Left ventricle myocardium inferior (tissue), 1 donor: Measurements from ENCODE around the gene GDPD4. TPM values are rescaled to one million over a fixed set of nuclear protein-coding genes. Genes with fewer than 3 reads are reported as not detected.

ENCODE experiments used
- DNase-seq: peaks from one replicate; pipeline ENCODE4 v3.0.0-alpha.2; 2020
- H3K27ac ChIP-seq: fragments of 200-600 bp; replicated peaks from 2 replicates; pipeline ENCODE4 v1.8.0; 2021
- H3K27me3 ChIP-seq: fragments of 200-600 bp; 2 replicates; pipeline ENCODE4 v1.8.0; 2021; ENCODE audit warnings: low read depth
- H3K36me3 ChIP-seq: fragments of 200-600 bp; 2 replicates; pipeline ENCODE4 v1.8.0; 2021
- H3K4me1 ChIP-seq: fragments of 200-600 bp; 2 replicates; pipeline ENCODE4 v1.8.0; 2021
- H3K4me3 ChIP-seq: fragments of 200-600 bp; 2 replicates; pipeline ENCODE4 v1.8.0; 2021; ENCODE audit warnings: mild to moderate bottlenecking, moderate library complexity
- H3K9me3 ChIP-seq: fragments of 200-600 bp; replicated peaks from 2 replicates; pipeline ENCODE4 v1.8.0; 2021
- intact Hi-C: fragments of 100-400 bp; cut with micrococcal nuclease; formaldehyde crosslinking; loops from one replicate; pipeline ENCODE4 v1.11.0; 2022
- total RNA-seq: library from RNA; stranded (reverse); fragmentation: NEBNext Ultra II Directional; extraction: Animal tissue kit (Norgen Biotek cat#: 25700); gene quantifications from one replicate; pipeline ENCODE4 v1.2.1, GENCODE V29; 2021
- TF ChIP-seq, protein P1 (sequence below): fragments of 200-600 bp; IDR thresholded peaks from 2 replicates; pipeline ENCODE4 v1.8.0; 2021; ENCODE audit warnings: antibody characterized with exemption, mild to moderate bottlenecking, borderline replicate concordance
- donor health status: DM: no; HTN: yes; CAD: no; lungs with severe emphysema.

GDPD4 gene
- total RNA-seq, 1 donor from 2014 or later: not detected

DNA sequence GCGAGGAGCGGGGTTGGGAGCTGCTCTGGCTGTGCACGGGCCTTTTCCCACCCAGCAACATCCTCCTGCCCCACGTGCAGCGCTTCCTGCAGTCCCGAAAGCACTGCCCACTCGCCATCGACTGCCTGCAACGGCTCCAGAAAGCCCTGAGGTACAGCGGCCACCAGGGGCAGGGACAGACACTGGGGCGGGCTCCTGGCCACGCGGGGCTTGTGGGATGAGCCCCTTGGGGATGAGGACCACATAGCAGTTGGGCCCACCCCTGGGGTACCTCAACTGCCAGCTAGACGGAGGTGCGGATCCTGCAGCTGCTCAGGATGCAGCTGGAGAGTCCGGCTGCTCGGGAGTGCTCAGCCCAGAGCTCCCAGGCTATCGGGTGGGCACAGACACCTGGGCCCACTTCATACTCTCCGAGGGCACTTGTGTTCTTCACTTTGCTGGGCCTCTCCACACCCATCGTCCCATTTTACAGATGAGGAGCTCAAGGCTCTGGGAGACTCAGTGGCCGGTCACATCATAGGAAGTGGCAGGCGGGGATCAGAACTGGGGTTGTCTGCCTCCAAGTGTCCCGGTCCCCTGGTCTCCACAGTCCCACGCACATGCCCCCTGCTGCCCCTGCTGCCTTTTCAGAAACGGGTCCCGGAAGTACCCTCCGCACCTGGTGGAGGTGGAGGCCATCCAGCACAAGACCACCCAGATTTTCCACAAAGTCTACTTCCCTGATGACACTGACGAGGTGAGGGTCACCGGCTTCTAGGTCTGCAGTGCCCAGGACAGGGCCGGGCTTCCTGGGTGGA, 95.8 kb downstream of the GDPD4 start:
- no peaks in the 10 kb centered on the region for H3K36me3 ChIP-seq
- no peak for DNase-seq
- intact Hi-C loops: no loop called here
- TF ChIP-seq, protein P1, sequence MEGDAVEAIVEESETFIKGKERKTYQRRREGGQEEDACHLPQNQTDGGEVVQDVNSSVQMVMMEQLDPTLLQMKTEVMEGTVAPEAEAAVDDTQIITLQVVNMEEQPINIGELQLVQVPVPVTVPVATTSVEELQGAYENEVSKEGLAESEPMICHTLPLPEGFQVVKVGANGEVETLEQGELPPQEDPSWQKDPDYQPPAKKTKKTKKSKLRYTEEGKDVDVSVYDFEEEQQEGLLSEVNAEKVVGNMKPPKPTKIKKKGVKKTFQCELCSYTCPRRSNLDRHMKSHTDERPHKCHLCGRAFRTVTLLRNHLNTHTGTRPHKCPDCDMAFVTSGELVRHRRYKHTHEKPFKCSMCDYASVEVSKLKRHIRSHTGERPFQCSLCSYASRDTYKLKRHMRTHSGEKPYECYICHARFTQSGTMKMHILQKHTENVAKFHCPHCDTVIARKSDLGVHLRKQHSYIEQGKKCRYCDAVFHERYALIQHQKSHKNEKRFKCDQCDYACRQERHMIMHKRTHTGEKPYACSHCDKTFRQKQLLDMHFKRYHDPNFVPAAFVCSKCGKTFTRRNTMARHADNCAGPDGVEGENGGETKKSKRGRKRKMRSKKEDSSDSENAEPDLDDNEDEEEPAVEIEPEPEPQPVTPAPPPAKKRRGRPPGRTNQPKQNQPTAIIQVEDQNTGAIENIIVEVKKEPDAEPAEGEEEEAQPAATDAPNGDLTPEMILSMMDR: no peak
- H3K27me3 ChIP-seq: no peaks in the 10 kb centered on the region
- H3K9me3 ChIP-seq: no peaks in the 10 kb centered on the region
- no peak overlapping the region for H3K27ac ChIP-seq
- no peaks in the 10 kb centered on the region for H3K4me1 ChIP-seq
- no peak overlapping the region for H3K4me3 ChIP-seq

- TF ChIP-seq, protein P1: no peak
- H3K4me3 ChIP-seq: no peak overlapping the region
- no peaks in the 10 kb centered on the region for H3K9me3 ChIP-seq
- H3K36me3 ChIP-seq: no peaks in the 10 kb centered on the region
- H3K27ac ChIP-seq: no peak overlapping the region
- no peaks in the 10 kb centered on the region for H3K27me3 ChIP-seq
- no peak for DNase-seq
- intact Hi-C loops: no loop called here
- H3K4me1 ChIP-seq: no peaks in the 10 kb centered on the region
Observed at GRCh38 chr11:77204754-77205466, 96.6 kb downstream of the GDPD4 start.

GRCh38 chr11:77203901-77204753, 97.4 kb downstream of the GDPD4 start:
- TF ChIP-seq, protein P1: no peak
- DNase-seq: no peak
- no peaks in the 10 kb centered on the region for H3K4me1 ChIP-seq
- H3K9me3 ChIP-seq: no peaks in the 10 kb centered on the region
- H3K27ac ChIP-seq: no peak overlapping the region
- H3K36me3 ChIP-seq: no peaks in the 10 kb centered on the region
- intact Hi-C loops: no loop called here
- no peak overlapping the region for H3K4me3 ChIP-seq
- no peaks in the 10 kb centered on the region for H3K27me3 ChIP-seq

DNA sequence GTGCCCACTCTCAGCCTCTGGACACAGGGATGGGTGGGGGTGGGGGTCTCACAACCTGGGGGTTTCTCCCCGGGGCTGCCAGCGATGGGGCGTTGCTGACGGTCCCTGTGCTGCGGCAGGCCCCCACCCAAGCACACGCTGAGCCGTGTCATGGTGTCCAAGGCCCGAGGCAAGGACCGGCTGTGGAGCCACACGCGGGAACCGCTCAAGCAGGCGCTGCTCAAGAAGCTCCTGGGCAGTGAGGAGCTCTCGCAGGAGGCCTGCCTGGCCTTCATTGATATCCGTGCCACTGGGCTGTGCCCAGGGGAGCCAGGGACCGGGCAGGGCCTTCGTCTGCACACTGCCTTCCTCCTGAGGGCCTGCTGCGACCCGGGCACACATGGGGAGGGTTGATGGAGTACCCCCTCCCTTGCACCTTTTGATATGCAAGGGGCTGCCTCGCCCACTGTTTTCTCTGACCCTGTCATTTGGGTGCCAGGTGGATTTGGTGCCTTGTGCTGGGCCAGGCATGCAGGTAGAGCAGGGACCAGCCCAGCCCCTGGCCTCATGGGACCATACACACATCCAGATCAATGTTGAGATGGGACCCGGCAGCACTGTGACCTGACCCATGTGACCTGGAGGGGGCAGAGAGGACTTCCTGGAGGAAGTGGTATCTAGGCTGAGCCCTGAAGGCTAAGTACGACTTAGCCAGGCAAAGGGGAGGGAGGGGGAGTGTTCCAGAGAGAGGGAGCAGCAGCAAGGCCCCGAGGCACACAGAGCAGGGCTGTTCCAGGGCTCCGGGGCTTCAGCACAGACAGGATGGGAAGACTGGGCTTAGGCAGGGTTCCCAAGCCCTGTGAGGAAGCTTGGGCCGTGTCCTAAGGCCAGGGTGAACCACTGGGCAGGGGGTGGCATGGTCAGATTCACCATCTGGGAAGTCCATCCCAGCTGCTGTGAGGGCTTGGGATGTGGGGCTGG, 98.3 kb downstream of the GDPD4 start:
- intact Hi-C loops: no loop called here
- no peak for DNase-seq
- no peaks in the 10 kb centered on the region for H3K4me1 ChIP-seq

More for the DNA sequence above, 98.3 kb downstream of the GDPD4 start:
- Histone ChIP-seq H3K36me3 (no peaks in the 10 kb centered on the region), H3K27ac (no peak overlapping the region), H3K9me3 (no peaks in the 10 kb centered on the region), H3K27me3 (no peaks in the 10 kb centered on the region), H3K4me3 (no peak overlapping the region)
- TF ChIP-seq, protein P1: no peak
